HG03066 (cell line): ENCODE measurements around the gene RAB8B.

Experiments
- ATAC-seq: cut with Tn5 transposase; IDR thresholded peaks from one replicate; pipeline ENCODE4 v1.9.1; 2021; ENCODE audit warnings: low read depth; ENCODE audit not compliant: unreplicated experiment

RAB8B gene

DNA sequence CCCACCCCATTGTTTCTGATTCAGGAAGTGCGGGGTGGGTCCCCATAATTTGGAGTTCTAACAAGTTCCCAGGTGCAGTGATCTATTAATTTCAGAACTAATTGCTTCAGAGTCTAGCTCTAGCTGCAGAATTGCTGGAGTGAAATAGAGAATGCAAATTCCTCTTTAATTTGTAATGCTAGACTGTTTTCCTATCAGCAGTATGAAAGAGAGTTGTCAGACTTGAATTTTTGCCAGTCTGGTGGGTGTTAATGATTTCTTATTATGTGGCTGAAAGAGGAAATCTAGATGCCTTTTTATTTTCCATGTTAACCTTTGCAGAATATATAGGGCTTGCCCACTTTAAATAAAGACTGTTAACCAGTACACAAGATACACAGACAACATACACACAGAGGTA is 111.7 kb downstream of the RAB8B start:
- no peak for ATAC-seq

DNA sequence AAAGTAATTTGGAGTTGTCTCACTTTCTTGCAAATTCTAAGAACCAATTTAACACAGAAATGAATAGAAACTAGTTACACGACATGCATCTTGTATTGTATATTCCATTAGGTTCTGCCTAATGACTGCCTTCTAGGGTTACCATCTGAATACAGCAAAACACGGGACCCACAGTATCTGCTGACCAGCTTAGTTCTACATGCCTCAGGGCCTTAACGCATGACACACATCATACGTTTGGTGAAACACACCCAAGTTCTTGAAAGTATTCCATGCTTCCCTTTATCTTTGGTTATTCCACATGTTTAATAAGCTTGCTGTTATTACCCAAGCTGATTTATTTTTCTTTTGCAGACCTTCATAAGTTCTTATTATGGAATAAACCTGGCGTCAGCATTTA is 115.9 kb downstream of the RAB8B start:
- no peak for ATAC-seq

DNA sequence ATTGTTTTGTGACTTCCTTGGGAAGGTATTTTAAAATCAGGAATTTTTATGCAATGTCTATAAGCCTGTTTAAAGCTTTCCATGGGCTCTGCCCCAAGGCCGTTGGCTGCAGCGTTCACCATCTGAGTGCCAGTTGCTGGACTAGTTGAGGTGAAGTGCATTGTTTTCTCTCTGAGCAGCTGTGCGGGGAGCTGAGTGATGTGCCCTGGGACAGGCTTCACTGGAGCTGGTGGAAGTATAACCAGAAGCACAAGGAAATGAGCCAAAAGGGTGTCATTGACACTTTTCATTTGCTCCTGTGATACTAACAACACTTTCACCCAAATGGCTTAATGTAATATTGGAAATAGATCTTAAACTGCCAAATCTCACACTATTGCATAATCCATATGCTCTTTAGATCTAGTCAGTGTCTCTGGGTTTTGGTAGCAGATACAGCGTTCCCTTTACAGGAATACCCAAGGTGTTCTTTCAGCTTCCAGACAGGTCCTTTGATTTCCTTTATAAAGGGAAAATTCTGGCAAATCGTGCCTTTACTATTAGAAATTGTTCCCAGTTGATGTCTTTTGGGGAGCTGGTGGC is 117.2 kb downstream of the RAB8B start:
- no peak for ATAC-seq

DNA sequence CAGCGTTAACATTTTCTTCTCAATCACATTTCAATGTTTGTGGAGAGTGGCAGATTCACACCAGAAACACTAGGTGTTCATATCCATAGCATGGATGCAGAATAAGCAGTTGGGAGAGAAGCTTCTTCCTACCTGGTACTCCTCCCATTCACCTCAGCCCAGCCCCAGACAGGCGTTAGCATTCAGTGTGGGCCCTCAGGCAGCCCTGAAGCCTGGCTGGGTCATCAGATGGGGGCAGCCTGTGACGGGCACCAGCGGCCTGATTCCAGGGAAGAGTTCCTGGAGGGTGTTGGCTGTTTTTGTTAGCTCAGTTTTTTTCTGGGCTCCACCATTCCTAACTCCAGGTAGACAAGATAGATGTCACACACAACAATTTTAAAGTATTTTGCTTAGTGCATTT is 119.1 kb downstream of the RAB8B start:
- ATAC-seq: no peak

DNA sequence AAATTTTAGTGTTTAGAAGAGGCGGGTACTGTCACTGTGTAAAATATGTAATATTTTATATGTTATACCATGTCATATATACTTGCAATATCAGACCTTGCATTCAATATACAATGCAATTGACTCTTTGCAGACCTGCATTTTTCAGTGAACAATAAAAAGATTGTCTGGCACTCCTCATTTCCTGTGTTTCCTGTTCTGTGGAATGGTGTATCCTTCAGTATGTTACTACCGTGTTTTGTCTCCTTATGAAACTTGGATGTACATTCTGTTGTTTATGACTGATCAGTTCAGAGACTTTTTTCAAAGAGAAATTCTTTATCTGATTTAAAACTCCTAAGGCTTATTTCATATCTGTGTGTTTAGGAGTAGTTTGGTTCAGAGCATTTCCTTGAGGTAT is 119.5 kb downstream of the RAB8B start:
- no peak for ATAC-seq

DNA sequence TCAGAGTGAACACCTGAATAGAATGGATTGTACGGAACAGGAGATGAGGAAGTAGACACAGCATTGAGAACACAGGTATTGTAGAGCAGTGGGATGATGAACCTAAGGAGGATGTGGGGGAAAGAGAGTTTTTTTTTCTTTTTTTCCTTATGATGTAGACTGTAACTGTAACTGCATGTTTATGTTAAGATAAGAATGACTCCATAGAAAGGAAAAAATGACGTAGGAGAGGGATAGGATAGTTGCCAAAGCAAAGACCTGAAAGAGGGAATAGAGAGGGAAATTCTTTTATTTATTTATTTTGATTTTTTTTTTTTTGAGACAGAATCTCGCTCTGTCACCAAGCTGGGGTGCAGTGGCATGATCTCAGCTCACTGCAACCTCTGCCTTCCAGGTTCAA is 121.2 kb downstream of the RAB8B start:
- no peak for ATAC-seq

DNA sequence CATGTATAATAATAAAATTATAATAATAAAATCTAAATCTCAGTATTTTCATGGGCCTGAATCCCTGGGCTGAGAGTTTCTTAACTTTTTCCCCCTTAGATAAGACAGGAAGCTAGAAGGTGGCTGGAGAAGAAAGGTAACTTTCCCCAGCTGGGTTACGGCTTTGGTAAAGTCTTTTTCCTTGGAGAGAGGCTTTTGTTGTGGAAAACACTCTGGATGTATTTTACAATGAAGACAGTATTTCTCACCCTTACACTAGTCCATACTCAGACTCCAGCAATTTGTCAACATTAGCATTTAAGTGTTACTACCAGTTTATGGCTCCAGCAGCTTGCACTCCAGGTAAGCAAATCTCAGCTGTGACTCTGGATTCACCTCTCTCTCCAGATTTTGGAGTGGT is 122.9 kb downstream of the RAB8B start:
- no peak for ATAC-seq

DNA sequence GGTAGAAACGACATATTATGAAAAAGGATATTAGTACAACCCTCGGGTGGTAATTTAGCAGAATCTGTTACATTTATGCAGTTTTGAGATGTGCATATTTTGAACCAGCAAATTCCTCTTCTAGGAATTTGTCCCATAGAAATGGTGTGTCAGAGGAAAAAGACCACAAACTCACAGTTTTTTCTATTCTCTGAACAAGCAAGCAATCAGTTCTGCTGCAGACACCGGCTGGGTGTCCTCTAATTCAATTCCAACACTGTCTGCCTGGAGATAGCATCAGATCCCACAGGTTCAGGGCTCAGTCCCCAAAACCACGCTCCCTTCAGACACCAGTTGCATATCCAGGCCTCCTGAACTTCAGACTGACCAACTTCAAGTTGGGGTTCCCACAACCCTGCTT is 124.4 kb downstream of the RAB8B start:
- ATAC-seq: no peak

DNA sequence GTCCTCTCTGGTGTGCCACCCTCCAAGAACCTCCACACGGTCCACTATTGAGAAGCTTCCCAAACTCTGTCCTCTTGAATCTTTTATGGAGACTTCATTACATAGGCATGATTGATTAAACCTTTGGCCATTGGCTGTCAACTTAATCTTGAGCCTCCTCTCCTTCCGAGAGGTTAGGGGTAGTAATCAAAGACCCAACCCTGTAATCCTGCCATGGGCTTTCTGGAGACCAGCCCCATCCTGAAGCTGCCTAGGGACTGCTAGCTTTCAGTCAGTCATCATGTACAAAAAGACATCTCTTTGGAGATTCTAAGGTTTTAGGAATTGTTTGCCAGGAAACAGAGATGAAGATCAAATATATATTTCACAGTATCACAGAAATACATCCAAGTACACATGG is 125.0 kb downstream of the RAB8B start:
- ATAC-seq: no peak
